NCI-H146 (cell line): ENCODE data around the gene BCAP29.
"Not testable (repeated sequence)": the region's sequence is repeated elsewhere in the genome, so short reads cannot be mapped to it uniquely, and the experiment has no call there.

ENCODE experiments used
- DNase-seq: peaks from one replicate; lab custom pipeline; 2025; lab: John Stamatoyannopoulos, UW

Gene BCAP29

DNA sequence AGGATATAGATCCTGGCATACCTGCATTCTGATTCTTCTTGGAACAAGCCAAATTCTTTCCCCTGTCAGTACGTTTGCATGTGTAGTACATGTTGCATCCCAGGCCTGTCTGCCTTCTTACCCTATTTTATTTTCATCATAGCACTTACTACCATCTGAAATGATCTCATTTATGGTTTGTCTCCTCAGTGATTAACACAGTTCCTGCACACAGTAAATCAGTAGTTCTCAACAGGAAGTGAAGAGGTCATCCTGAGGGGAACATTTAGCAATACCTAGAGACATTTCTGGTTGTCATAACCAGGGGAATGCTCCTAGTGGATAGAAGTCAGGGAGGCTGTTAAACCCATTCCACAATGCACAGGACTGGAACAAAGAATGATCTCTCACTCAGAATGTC, 42.4 kb downstream of the BCAP29 start:
- no peak for DNase-seq

DNA sequence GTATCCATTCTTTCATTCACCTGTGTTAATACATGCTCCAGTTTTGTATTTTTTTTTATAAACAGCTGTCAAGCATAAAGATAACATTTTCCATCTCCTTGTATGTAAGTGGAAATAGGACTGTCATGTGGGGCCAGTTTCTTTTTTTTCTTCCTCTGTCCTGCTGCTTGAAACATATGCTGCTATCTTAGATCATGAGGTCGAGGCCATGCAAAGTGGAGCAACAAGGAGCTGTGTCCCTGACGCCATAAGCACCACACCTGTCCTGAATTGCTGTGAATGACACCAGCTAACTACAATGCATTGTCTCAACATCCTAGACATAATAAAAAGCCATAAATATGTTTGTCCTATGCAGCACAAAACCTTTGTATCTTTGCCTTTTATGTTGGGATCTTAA, 42.8 kb downstream of the BCAP29 start:
- no peak for DNase-seq

DNA sequence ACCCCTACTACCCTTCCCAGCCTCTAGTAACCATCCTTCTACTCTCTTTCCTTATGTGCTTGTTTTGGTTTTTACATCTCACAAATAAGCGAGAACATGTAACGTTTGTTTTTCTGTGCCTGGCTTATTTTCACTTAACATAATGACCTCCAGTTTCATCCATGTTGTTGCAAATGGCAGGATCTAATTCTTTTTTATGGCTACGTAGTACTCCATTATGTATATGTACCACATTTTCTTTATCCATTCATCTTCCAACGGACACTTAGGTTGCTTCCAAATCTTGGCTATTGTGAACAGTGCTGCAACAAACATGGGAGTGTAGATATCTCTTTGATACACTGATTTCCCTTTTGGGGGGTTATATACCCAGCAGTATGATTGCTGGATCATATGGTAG, 47.0 kb downstream of the BCAP29 start:
- DNase-seq, result no peak

DNA sequence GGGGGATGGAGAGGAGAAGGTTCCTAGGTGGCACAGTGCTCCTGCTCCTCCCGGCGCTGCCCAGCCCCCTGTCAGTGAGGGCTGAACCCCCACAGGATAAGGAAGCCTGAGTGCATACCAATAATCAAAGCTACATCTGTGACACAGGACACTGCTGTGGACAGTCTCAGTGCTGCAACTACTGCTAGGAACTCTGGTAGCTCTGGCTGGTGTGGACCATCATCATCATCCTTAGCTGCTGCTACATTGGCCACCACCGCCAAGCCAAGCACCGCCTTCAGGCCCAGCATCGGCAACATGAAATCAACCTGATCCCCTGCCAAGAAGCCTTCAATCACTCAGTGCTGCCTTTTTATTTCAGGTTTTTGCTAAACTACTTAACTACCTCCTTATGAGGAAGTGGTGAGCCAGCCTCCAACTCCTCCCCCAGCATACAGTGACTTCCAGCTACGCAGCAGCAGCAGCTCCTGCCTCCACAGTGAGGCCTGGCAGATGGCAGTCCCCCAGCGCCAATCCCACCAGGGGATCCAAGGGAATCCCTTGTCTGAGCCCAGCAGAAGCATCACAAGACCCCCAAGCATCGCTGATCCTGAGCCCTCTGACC, 48.5 kb downstream of the BCAP29 start:
- no peak for DNase-seq

DNA sequence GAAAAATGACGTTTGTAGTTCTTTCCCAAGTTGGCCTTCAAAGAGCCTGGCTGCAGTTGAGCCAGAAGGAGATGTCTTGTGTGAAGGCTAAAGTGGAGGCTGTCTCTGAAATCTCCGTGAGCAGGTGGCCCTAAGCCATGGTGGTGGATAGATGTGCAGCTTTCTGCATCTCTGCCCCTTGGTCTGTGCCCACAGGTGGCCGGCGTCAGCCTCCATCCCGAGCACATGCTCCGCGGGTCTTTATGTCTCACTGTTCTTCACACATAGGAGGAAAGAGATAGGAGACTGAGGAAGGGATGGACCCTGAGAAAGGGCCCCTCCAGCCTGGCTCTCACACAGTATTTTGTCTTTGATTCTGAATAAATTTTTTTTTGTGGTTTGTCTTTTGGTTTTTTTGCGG, 50.3 kb downstream of the BCAP29 start:
- no peak for DNase-seq

DNA sequence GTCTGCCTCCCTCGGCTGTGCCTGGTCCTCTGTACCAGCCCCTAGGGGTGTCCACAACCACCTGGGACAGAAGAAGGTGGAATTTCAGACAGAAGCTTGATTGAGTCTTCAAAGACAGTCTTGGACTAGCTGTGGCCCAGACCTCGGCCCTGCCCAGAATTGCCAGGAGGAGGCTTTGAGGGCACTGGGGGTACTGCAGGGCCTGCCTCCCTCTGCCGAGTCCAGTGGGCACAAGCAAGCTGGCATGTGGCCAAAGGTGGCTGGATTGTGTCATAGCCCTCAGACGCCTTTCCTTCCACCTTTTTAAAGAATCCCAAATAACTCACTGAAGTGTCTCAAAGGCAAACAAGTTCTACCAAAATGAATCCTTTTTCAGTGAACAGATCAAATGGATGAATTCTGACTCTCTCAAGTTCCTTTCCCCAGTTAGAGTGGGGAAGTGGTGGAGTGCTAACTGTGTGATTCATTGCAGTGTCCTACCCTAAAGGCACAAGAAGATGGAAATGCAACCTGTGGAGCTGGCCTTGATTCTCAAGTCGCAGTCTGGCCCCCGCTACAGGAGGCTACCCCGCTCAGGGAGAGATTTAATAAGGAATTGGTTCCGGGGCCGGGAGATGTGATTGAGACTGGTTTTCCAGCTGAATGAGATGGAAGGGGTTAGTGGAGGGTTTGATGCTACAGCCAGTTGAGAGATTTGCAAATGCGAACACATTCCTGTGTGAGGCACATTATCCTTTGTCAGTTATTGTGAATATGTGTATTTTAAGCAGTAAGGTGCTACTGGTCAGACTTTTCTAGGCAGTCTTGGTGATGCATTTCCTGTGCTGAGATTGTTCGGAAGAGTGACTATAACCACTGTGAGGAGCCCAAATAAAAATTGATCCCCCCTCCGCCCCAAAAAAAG, 51.8 kb downstream of the BCAP29 start:
- no peak for DNase-seq

DNA sequence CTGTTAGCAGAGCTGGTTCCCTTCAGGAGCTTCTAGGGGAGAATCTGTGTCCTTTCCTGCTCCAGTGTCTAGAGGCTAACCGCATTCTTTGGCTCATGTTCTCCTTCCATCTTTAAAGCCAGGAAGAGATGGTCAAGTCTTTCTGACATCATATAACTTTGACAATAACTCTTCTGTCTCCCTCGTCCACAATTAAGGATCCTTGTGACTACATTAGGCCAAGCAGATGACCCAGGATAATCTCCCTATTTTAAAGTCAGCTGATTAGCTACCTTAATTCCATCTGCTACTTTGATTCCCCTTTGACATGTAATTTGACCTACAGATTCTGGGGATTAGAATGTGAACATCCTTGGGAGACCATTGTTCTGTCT, 52.4 kb downstream of the BCAP29 start:
- DNase-seq, result no peak

DNA sequence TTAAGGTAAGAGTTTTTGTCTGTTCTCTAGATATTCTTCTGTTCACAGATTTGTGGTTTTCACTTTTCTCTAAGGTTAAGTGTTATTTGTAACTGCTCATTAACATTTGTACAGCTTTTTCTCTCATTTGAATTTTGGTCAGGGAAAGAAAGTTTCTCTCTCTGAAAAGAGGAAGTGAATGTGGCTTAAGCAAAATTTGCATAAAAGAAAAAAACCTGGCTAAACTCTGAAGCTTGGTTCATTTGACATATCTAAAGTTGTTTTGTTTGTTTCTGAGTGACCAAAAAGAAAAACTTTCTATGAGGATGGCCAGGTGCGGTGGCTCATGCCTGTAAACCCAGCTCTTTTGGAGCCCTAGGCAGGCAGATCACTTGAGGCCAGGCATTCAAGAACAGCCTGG, 58.5 kb downstream of the BCAP29 start:
- DNase-seq, result no peak

DNA sequence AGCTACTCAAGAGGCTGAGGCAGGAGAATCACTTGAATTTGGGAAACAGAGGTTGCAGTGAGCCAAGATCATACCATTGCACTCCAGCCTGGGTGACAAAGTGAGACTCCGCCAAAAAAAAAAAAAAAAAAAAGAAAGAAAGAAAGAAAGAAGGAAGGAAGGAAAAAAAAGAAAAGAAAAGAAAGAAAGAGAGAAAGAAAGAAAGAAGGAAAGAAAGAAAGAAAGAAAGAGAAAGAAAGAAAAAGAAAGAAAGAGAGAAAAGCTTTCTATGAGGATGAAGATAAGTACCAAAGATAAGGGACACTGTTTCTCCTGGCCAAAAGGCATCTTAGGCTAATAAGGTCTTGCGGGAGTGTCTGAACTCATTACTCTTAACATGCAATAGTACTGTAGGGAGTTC, 59.0 kb downstream of the BCAP29 start:
- not testable (repeated sequence) for DNase-seq

DNA sequence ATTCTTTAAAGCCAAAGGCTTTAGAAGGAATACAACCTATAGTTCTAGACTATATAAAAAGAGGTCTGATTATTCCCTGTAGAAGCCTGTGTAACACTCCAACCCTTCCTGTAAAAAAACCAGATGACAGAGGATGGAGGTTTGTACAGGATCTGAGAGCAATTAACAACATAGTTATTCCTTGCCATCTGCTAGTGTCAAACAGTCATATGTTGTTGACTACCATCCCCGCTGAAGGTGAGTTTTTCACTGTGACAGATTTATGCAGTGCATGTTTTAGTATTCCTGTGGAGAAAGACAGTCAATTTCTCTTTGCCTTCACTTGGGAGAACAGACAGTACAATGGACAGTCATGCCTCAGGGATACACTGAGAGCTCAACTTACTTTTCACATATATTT, 61.6 kb downstream of the BCAP29 start:
- DNase-seq, result no peak

DNA sequence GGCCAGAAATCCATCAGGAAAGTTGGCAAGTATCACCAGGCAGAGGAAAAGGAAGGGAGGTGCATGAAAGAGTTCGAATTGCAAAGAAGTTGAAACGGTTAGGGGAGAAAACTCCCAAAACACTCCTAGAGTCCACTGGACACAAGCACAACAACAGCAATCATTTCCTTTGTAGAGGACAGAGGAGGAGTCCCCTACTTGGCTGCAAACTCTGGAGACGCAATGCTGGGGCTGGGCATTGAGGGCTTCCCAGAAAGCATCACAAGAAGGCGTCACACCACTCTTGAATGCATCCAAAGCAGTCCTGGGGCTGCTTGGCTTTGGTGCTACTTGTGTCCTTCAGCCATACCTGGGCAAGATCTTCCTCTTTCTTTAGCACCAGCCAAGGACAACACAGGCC, 62.5 kb downstream of the BCAP29 start:
- DNase-seq, result no peak

DNA sequence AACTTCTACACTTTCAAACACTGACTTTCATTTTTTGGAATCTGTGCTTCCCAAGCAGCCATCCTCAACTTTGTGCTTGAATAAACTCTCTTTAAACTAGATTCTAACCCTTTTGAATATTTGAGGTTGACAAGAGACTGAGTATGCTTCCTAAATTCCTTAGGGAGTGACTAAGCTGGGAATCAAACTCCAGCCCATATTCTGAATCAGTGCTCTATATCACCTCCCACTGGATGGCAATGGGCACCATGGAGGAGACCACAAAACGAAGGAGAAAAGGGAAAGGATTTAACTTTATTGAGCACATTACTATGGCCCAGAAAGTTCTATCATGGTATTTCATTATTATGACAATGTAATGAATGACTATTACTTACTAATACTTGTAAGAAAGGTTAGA, 63.4 kb downstream of the BCAP29 start:
- no peak for DNase-seq

DNA sequence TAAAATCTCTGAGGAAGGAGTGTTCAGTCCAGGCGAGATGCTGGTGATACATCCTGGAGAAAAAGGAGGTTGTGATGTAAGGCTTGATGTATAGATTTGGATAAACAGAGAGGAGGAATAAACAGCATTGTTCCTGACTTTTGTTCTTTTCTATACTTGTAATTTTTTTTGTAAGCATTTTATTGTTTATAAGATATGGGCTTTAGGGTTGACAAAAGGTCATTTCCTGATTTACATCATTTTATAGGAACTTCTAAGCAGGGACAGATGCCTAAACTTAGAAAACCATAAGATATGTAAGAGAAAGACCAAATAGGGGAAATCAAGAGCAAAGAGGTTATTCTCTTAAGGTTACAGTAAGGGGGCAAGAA, 63.9 kb downstream of the BCAP29 start:
- no peak for DNase-seq

DNA sequence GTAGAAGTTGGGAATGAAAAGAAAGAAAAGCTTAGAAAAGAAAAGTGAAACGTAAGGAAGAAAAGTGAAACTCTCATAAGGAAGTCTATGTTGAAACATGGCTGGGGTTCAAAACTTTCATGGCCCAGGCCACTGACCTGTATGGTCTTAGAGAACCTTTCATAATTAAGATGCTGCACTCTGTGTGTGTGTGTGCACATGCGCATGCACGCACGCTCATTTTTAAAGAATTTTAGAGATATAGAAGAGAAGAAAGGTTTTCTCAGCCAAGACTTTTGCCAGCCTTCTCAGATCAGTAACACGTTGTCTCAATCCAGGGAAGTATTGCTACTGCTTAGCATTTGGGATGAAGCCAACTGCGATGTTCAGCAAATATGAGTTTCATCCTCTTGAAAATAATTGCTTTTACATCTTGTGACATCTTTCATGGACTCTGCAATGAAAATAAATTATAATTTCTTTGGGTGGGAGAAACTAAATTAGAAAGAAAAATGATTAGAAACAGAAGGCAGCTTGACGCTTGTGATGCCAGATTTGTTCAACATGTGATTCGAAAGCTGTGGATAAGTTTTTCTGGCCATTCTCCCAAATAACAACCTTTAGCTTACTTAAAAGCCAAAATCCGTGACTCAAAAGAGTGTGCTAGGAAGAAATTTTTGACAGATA, 64.4 kb downstream of the BCAP29 start:
- no peak for DNase-seq

DNA sequence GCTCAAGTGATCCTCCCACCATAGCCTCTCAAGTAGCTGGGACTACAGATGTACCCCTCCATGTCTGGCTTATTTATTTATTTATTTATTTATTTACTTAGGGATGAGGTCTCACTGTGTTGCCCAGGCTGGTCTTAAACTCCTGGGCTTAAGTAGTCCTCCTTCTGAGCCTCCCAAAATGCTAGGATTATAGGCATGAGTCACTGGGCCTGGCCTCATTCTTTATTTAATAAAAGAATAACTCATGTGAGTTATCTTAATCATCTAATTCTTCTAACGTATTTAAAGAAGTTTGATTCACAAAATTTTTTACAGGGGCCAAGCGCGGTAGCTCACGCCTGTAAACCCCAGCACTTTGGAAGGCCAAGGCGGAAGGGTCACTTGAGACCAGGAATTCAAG, 72.6 kb downstream of the BCAP29 start:
- no peak for DNase-seq

DNA sequence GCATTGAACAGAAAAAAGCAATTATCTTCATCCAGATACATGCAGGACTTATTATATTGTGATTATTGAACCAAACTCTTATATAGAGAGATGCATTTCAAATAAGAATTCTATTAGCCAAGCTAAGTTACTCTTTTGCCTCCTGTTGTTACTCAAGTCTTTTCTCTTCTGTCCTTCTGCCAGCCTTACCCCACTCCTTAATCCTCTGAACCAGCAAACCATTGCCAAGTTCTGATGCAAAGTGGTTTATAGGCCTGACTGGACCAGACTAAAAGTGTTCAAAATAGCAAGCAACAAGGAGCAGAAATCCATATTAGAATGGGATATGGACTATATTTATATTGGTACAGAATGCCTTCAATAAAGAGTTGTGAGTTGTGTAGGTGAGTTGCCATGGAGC, 78.4 kb downstream of the BCAP29 start:
- DNase-seq, result no peak

DNA sequence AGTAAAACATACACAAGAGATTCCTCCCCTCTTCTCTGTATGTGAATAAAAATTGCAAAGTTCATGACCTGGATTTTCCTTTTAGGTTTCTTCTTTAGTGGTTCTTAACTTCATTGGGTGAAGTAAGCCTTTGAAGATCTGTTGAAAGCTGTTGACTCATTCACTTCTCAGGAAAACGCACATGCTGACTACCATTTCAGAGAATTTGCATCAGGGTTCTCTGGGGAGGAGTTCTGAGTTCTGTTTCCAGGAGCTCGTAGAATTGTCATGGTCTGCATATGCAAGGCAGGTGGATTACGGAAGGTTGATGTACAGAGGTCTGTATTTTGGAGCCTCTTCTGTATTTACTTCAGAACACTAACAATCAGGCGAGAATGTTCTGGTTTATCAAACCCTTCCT, 79.6 kb downstream of the BCAP29 start:
- no peak for DNase-seq

DNA sequence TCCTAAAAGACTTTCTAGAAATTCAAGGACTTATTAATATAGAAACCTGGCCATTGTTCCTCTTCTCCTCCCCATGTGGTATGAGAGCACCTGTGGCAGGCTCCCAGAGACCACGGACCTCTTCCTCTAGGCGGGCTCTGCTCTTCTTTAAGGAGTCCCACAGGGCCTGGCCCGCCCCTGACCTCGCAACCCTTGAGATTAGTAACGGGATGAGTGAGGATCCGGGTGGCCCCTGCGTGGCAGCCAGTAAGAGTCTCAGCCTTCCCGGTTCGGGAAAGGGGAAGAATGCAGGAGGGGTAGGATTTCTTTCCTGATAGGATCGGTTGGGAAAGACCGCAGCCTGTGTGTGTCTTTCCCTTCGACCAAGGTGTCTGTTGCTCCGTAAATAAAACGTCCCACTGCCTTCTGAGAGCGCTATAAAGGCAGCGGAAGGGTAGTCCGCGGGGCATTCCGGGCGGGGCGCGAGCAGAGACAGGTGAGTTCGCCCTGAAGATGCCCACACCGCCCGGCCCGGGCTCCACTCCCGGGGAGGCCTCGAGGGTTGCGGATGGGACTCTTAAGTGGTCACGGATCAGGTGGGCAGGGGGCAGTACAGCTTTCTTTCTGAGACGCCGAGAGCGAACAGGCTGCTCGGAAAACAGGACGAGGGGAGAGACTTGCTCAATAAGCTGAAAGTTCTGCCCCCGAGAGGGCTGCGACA, 80.5 kb downstream of the BCAP29 start, which contains the start of gene SLC26A4:
SLC26A4 (plus strand) TSS at position 448 of the 700 bp plus-strand sequence. CDS start 814 bp downstream, outside the sequence.
- peak; percentile 22 for DNase-seq

DNA sequence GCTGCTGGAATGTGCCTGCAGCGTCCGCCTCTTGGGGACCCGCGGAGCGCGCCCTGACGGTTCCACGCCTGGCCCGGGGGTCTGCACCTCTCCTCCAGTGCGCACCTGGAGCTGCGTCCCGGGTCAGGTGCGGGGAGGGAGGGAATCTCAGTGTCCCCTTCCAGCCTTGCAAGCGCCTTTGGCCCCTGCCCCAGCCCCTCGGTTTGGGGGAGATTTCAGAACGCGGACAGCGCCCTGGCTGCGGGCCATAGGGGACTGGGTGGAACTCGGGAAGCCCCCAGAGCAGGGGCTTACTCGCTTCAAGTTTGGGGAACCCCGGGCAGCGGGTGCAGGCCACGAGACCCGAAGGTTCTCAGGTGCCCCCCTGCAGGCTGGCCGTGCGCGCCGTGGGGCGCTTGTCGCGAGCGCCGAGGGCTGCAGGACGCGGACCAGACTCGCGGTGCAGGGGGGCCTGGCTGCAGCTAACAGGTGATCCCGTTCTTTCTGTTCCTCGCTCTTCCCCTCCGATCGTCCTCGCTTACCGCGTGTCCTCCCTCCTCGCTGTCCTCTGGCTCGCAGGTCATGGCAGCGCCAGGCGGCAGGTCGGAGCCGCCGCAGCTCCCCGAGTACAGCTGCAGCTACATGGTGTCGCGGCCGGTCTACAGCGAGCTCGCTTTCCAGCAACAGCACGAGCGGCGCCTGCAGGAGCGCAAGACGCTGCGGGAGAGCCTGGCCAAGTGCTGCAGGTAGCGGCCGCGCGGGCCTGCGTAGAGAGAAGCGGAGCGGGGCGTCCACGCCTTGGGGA, 81.2 kb downstream of the BCAP29 start:
- peak; percentile 78 for DNase-seq

DNA sequence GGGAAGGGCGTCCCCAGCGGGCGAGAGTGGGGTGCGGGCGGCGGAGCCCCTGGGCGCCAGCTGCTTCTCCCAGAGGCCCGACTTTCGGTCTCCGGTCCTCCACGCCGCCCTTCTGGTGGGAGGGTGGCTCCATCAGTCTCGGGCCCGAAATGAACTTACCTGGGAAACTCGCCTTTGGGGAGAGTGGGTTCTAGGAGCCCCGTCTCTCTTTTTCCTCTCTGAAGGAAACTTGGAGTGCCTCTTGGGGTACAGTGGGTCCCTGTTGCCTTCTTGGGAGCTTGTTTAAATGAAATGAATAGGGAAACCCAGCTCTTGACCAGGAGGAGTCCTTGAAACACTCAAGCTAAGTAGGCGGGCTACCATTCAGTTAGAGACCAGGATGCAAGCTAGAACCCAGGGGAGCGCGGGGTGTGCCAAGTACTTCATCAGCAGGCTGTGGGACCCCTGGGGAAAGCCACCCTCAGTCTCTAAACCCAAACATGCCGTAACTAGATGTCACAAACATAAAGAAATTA, 81.9 kb downstream of the BCAP29 start:
- DNase-seq, result no peak

DNA sequence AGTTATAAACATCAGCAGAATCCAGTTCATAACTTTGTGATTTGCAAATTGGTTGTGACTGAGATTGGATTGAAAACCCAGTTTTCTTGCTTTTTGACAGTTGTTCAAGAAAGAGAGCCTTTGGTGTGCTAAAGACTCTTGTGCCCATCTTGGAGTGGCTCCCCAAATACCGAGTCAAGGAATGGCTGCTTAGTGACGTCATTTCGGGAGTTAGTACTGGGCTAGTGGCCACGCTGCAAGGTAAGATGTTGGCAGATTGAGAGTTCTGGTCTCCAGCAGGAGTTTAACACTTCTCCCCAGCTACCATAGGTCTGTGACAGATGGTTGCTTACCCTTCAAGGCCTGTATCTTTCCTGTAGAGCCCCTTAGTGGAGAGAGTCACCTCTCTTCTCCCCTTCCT, 83.2 kb downstream of the BCAP29 start:
- no peak for DNase-seq

DNA sequence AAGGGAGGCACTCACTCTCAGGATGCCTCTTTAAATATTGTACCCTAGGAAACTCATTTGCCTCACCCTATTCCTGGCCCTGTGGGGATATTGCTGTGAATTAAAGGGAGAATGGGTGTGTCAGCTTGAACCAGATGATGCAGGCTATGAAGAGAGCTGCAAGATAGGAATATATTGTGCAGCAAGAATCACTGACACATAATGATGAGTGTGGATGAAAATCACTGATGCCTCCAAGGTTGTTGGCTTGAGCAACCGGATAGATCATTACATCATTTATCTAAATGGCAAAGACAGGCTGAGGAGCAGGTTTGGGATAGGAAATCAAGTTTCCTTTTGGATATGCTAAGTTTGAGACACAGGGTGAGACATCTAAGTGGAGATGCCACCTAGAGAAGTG, 86.7 kb downstream of the BCAP29 start:
- no peak for DNase-seq
